K562 (cell line): ENCODE measurements around the gene BBS1.

ENCODE experiments used
- ATF1 ChIP-seq, 2 experiments: fragments of 450-650 bp in 1 of 2; IDR thresholded peaks; 2 replicates each; pipeline ENCODE4 v1.6.1; 2016; ENCODE audit warnings: missing compliant biosample characterization in 1 of 2, missing genetic modification characterization in 1 of 2
- CGGBP1 ChIP-seq: fragments of 250-450 bp; sonication (Bioruptor Pico); IDR thresholded peaks from 2 replicates; pipeline ENCODE4 v1.9.0; 2021; ENCODE audit warnings: mild to moderate bottlenecking
- KAT8 ChIP-seq: fragments of 450-650 bp; IDR thresholded peaks from 2 replicates; pipeline ENCODE4 v1.6.1; 2016; ENCODE audit warnings: low read depth, mild to moderate bottlenecking
- MAX ChIP-seq: sonication (generic); formaldehyde crosslinking; IDR thresholded peaks from 2 replicates; pipeline ENCODE4 v1.9.0; 2022; ENCODE audit warnings: mild to moderate bottlenecking, missing genetic modification reagents
- NCOA1 ChIP-seq: fragments of 450-650 bp; IDR thresholded peaks from 2 replicates; pipeline ENCODE4 v1.6.1; 2016; ENCODE audit warnings: low read depth
- NR3C1 ChIP-seq: sonication (generic); formaldehyde crosslinking; IDR thresholded peaks from 2 replicates; pipeline ENCODE4 v1.8.1; 2022; ENCODE audit warnings: missing genetic modification reagents
- NRF1 ChIP-seq, 2 experiments: fragments of 450-650 bp; IDR thresholded peaks in 1 of 2; conservative IDR thresholded peaks in 1 of 2; 2 replicates each; pipeline ENCODE4 v1.6.1; 2014; ENCODE audit warnings: mild to moderate bottlenecking in 2 of 2
- PHF8 ChIP-seq: fragments of 200-600 bp; sonication (generic); IDR thresholded peaks from 2 replicates; pipeline ENCODE4 v1.6.1; 2012; ENCODE audit warnings: mixed run types, mild to moderate bottlenecking, inconsistent platforms, low read length, moderate library complexity, borderline replicate concordance
- POLR2A ChIP-seq: fragments of 450-650 bp; conservative IDR thresholded peaks from 2 replicates; pipeline ENCODE4 v1.6.1; 2016
- ZBTB11 ChIP-seq, 3 experiments: fragments of 200-800 bp in 1 of 3; fragments of 250-450 bp in 1 of 3; fragments of 450-650 bp in 1 of 3; sonication (Bioruptor Pico) in 1 of 3; sonication (Bioruptor generic) in 1 of 3; formaldehyde crosslinking in 1 of 3; IDR thresholded peaks; 2 replicates each; pipeline versions ENCODE4 v1.6.1 to v1.8.0; 2016 to 2022; ENCODE audit warnings: mild to moderate bottlenecking in 2 of 3, missing genetic modification characterization in 2 of 3, missing compliant biosample characterization in 1 of 3, moderate library complexity in 1 of 3
- ZNF24 ChIP-seq: fragments of 450-650 bp; IDR thresholded peaks from 2 replicates; pipeline ENCODE4 v1.6.1; 2016
- TF ChIP-seq, protein P1 (sequence below): sonication (generic); formaldehyde crosslinking; IDR thresholded peaks from 2 replicates; pipeline ENCODE4 v1.8.0; 2022; ENCODE audit warnings: mild to moderate bottlenecking, missing genetic modification reagents

DNA sequence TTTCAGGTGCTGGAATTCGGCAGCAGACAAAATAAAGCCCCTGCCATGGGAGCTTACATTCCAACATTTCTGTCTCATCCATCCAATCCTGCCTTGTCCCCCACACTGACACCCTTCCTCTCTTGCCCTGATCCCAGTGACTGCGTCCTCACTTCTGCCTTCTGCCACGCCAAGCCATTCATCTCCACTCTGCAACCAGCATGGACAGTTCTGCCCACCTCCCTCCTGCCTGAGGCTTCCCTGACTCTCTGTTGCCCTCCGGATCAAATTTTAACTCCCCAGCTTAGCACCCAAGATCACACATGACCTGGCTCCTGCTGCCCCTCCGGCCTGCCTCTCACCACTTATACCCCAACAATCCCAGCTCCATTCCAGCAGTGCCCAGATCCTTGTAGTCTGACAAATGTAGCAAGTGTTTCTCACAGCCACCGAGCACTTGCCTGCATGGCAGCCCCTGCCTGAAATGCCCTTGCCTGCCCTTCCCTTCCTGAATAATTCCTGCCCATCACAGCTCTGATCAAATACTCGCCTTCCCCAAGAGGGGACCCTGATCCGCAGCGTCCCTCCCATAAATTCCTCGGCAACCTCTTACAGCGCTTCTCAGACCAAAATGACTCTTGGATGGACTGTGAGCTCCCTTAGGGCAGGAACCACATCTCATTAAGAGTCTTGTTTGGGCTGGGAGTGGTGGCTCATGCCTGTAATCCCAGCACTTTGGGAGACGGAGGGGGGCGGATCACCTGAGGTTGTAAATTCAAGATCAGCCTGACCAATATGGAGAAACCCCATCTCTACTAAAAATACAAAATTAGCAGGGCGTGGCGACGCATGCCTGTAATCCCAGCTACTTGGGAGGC, 38.6 kb downstream of the BBS1 start:
- TF ChIP-seq ATF1 (CRISPR knock-in tag; IDR thresholded peaks at IDR 0.05) (no peak), ATF1 (tag; IDR thresholded peaks at IDR 0.05) (no peak), PHF8 (no peak), NRF1 (conservative IDR thresholded peaks at IDR 0.05 in 1 of 2, IDR thresholded peaks at IDR 0.05 in 1 of 2) (no peak), KAT8 (no peak), NCOA1 (no peak), CGGBP1 (CRISPR knock-in tag) (no peak), ZNF24 (no peak), NR3C1 (CRISPR knock-in tag) (no peak), ZBTB11 (CRISPR knock-in tag; IDR thresholded peaks at IDR 0.05) (no peak), MAX (CRISPR knock-in tag) (no peak), POLR2A (no peak)
- TF ChIP-seq, protein P1, sequence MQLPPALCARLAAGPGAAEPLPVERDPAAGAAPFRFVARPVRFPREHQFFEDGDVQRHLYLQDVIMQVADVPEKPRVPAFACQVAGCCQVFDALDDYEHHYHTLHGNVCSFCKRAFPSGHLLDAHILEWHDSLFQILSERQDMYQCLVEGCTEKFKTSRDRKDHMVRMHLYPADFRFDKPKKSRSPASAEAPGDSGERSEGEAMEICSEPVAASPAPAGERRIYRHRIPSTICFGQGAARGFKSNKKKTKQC (CRISPR knock-in tag): no peak
